A673 (cell line): ENCODE results near the gene FCN1. TPM values are rescaled to one million over a fixed set of nuclear protein-coding genes. Genes with fewer than 3 reads are reported as not detected.

Experiments
- BruUV-seq: library from RNA; stranded (reverse); fragments of 400-500 nt; replicated peaks from 2 replicates; lab custom pipeline; 2021; lab: Mats Ljungman, UMichigan
- CTCF ChIA-PET: fragments of 300-600 bp; sonication (Branson Sonifier 250); formaldehyde crosslinking; loops from one replicate; lab custom pipeline; 2022; ENCODE audit warnings: antibody characterized with exemption; lab: Charles Lee
- POLR2A ChIA-PET: fragments of 300-600 bp; sonication (Branson Sonifier 250); formaldehyde crosslinking; loops from one replicate; lab custom pipeline; 2022; ENCODE audit warnings: antibody characterized with exemption; ENCODE audit not compliant: low non-redundant PET; lab: Charles Lee
- DNase-seq: peaks from one replicate; pipeline ENCODE4 v3.0.0-alpha.2; 2015; ENCODE audit warnings: low spot score
- H3K27ac ChIP-seq: fragments of 200-600 bp; sonication (generic); 2 replicates; pipeline ENCODE4 v1.5.1; 2016; ENCODE audit warnings: mixed run types, low read depth, mild to moderate bottlenecking, mixed read lengths, antibody characterized with exemption, low read length; ENCODE audit not compliant: poor library complexity, severe bottlenecking
- H3K27me3 ChIP-seq: fragments of 200-600 bp; sonication (generic); replicated peaks from 2 replicates; pipeline ENCODE4 v1.6.1; 2017; ENCODE audit warnings: mixed run types, low read depth, mild to moderate bottlenecking, mixed read lengths, antibody characterized with exemption, low read length; ENCODE audit not compliant: insufficient read depth, poor library complexity
- H3K36me3 ChIP-seq: fragments of 200-600 bp; sonication (generic); 2 replicates; pipeline ENCODE4 v1.6.1; 2016; ENCODE audit warnings: mixed run types, mild to moderate bottlenecking, mixed read lengths, antibody characterized with exemption, low read length; ENCODE audit not compliant: insufficient read depth, poor library complexity, severe bottlenecking
- H3K4me1 ChIP-seq: fragments of 200-600 bp; sonication (generic); 2 replicates; pipeline ENCODE4 v1.6.1; 2017; ENCODE audit warnings: mixed run types, mild to moderate bottlenecking, mixed read lengths, antibody characterized with exemption, low read length; ENCODE audit not compliant: insufficient read depth, poor library complexity, severe bottlenecking
- H3K4me3 ChIP-seq: fragments of 200-600 bp; sonication (generic); 2 replicates; pipeline ENCODE4 v1.5.1; 2016; ENCODE audit warnings: low read depth, mixed run types, mild to moderate bottlenecking, mixed read lengths, low read length; ENCODE audit not compliant: poor library complexity, severe bottlenecking
- H3K9me3 ChIP-seq: fragments of 200-600 bp; sonication (generic); 2 replicates; pipeline ENCODE4 v1.6.1; 2016; ENCODE audit warnings: mixed run types, low read depth, mild to moderate bottlenecking, mixed read lengths, antibody characterized with exemption, low read length; ENCODE audit not compliant: poor library complexity, severe bottlenecking
- EZH2 ChIP-seq: fragments of 200-600 bp; sonication (generic); IDR thresholded peaks from 2 replicates; pipeline ENCODE4 v1.6.1; 2017; ENCODE audit warnings: borderline replicate concordance, low read depth, mild to moderate bottlenecking, mixed read lengths, antibody characterized with exemption, low read length; ENCODE audit not compliant: poor library complexity, severe bottlenecking
- intact Hi-C: fragments of 100-400 bp; cut with micrococcal nuclease; formaldehyde crosslinking; loops from one replicate; pipeline ENCODE4 v1.10.0; 2022; ENCODE audit not compliant: unreplicated experiment
- total RNA-seq: library from RNA; stranded (reverse); gene quantifications from 2 replicates; pipeline ENCODE4 v1.2.3, GENCODE V29; 2021
- TF ChIP-seq, protein P1 (sequence below): fragments of 300-800, 200-600 bp; sonication (generic); conservative IDR thresholded peaks from 2 replicates; pipeline ENCODE4 v1.5.1; 2017; ENCODE audit warnings: low read depth, mild to moderate bottlenecking, antibody characterized with exemption, low read length, moderate library complexity, mixed read lengths

Gene FCN1
- total RNA-seq, 1 experiment from 2014 or later: not detected

DNA sequence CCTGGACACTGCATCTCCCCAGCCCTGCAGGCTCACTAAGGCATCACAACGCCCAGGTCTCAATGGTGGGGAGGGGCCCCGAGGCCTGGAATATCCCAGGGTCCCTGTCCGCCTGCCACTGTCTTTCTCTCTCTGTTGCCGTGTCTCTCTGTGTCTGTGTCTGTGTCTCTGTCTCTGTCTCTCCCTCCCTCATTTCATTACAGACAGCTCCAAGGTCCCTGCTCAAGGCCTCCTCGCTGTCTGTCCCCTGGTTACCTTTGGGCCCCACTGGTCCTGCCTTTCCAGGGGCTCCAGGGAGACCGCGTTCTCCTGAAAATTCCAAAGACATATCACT is 3.2 kb downstream of the FCN1 start:
- peaks cover 5% of the 10 kb centered on the region for H3K9me3 ChIP-seq
- H3K27me3 ChIP-seq: no peaks in the 10 kb centered on the region
- ChIA-PET CTCF (no interaction called here), POLR2A (no interaction called here)
- TF ChIP-seq, protein P1, sequence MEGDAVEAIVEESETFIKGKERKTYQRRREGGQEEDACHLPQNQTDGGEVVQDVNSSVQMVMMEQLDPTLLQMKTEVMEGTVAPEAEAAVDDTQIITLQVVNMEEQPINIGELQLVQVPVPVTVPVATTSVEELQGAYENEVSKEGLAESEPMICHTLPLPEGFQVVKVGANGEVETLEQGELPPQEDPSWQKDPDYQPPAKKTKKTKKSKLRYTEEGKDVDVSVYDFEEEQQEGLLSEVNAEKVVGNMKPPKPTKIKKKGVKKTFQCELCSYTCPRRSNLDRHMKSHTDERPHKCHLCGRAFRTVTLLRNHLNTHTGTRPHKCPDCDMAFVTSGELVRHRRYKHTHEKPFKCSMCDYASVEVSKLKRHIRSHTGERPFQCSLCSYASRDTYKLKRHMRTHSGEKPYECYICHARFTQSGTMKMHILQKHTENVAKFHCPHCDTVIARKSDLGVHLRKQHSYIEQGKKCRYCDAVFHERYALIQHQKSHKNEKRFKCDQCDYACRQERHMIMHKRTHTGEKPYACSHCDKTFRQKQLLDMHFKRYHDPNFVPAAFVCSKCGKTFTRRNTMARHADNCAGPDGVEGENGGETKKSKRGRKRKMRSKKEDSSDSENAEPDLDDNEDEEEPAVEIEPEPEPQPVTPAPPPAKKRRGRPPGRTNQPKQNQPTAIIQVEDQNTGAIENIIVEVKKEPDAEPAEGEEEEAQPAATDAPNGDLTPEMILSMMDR: no peak
- no peak for TF ChIP-seq EZH2
- H3K4me1 ChIP-seq: no peaks in the 10 kb centered on the region
- intact Hi-C loops: no loop called here
- H3K4me3 ChIP-seq: no peak overlapping the region
- DNase-seq: no peak
- H3K36me3 ChIP-seq: no peaks in the 10 kb centered on the region
- no peak overlapping the region for H3K27ac ChIP-seq
- BruUV-seq: no TSS peak

DNA sequence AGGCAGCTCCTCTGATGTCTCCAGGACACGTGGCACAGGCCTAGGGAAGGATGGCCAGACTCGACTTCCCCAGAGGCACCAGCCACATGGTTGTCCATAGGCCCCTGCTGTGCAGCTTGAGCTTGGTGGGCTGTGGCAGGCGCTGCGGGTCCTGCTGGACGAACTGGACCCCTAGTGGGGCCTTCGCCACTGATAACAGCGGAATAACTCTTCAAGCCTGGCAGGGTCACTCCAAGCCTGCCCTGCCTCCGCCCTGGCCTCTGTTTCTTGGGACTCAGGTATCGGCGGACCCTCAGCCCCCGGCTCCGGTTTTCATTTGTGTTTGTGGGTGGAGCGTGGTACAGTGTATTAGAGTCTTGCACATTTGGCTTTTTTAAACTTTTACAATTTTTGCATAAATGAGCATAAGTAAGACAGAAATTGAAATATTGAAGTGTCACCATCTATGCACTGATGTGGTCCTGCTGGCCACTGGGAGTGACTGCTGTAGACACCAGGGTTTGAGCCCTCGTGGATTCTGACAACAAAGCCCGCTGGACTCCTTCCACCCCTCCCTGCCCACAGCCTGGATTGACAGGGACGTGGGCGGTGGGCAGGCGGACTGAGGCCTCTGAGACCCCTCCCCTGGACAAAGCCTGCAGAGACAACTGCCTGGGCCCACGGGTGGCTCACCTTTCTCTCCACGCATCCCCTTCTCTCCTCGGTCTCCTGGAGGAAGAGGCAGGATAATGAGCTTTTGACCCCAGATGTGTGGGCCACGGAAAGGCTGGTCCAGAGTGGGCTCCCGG is 3.8 kb downstream of the FCN1 start:
- Histone ChIP-seq H3K27ac (no peak overlapping the region), H3K27me3 (no peaks in the 10 kb centered on the region), H3K9me3 (no peaks in the 10 kb centered on the region), H3K36me3 (no peaks in the 10 kb centered on the region), H3K4me1 (no peaks in the 10 kb centered on the region), H3K4me3 (no peak overlapping the region)
- intact Hi-C loops: no loop called here
- ChIA-PET POLR2A (no interaction called here), CTCF (no interaction called here)
- no TSS peak for BruUV-seq
- TF ChIP-seq EZH2: no peak
- no peak for DNase-seq

DNA sequence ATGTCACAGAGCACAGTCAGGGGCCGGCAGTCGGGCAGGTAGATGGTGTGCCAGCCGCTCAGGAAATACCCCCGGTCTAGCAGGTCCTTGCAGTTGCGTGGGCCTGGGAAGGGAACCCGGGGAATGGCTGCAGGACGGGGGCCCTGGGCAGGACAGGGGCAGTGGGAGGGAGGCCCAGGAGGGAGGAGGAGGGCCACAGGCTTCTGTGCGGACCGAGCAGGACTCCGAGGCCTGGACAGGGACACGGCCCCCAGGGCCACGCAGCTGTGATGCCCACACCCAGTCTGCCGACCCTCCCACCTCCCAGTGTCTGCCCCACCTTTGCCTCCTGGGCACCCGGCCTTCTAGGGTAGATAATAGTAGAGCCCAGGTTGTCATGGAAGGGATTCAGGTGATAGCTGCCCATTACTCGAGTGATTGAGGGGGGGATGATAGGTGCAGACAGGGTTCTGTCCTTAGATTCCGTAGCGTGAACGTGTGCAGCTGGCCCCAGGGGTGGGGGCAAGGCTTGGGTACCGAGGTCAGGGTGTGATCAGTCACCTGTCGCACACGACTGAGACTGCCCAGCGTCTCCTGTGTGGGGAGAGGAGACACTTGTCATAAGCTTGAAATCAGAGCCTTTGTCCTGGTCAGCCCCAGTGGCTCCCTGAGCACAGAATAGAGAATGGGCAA is 4.5 kb downstream of the FCN1 start:
- Histone ChIP-seq H3K4me3 (no peak overlapping the region), H3K9me3 (no peaks in the 10 kb centered on the region), H3K36me3 (no peaks in the 10 kb centered on the region), H3K4me1 (no peaks in the 10 kb centered on the region), H3K27me3 (no peaks in the 10 kb centered on the region), H3K27ac (no peak overlapping the region)
- CTCF ChIA-PET: no interaction called here
- TF ChIP-seq, protein P1: no peak
- TF ChIP-seq EZH2: no peak
- POLR2A ChIA-PET: no interaction called here
- intact Hi-C loops: no loop called here
- no peak for DNase-seq
- BruUV-seq: no TSS peak
